NCI-H1694 (cell line): Measurements from ENCODE around the gene TCF7L1.

Source experiments
- DNase-seq: peaks from one replicate; lab custom pipeline; 2025; lab: John Stamatoyannopoulos, UW

The TCF7L1 gene

GRCh38 chr2:85230679-85231467 is 97.7 kb downstream of the TCF7L1 start:
- DNase-seq, result no peak

- DNase-seq, result no peak
Measured at GRCh38 chr2:85231468-85231805, 98.2 kb downstream of the TCF7L1 start.

GRCh38 chr2:85231952-85232351 is 98.8 kb downstream of the TCF7L1 start:
- no peak for DNase-seq

GRCh38 chr2:85234868-85235267 is 101.7 kb downstream of the TCF7L1 start:
- no peak for DNase-seq

GRCh38 chr2:85235281-85235680 is 102.1 kb downstream of the TCF7L1 start:
- DNase-seq, result no peak

GRCh38 chr2:85236084-85236483 is 102.9 kb downstream of the TCF7L1 start:
- DNase-seq, result no peak

GRCh38 chr2:85237849-85238565 is 104.8 kb downstream of the TCF7L1 start:
- DNase-seq, result no peak

- DNase-seq, result no peak
Measured at GRCh38 chr2:85238607-85239006, 105.4 kb downstream of the TCF7L1 start.

- DNase-seq, result no peak
Measured at GRCh38 chr2:85239102-85239501, 105.9 kb downstream of the TCF7L1 start.

GRCh38 chr2:85240055-85240454 is 106.9 kb downstream of the TCF7L1 start:
- no peak for DNase-seq

- no peak for DNase-seq
Measured at GRCh38 chr2:85242321-85242720, 109.1 kb downstream of the TCF7L1 start.

- no peak for DNase-seq
Measured at GRCh38 chr2:85243101-85244072, 110.2 kb downstream of the TCF7L1 start.

GRCh38 chr2:85244828-85245227 is 111.6 kb downstream of the TCF7L1 start:
- DNase-seq, result no peak

GRCh38 chr2:85245891-85246290 is 112.7 kb downstream of the TCF7L1 start:
- no peak for DNase-seq

- peak; percentile 29 for DNase-seq
Measured at GRCh38 chr2:85246348-85246747, 113.2 kb downstream of the TCF7L1 start.

GRCh38 chr2:85247610-85248009 is 114.4 kb downstream of the TCF7L1 start:
- DNase-seq, result no peak

GRCh38 chr2:85248773-85249509 is 115.7 kb downstream of the TCF7L1 start:
- DNase-seq, result peak; percentile 43

GRCh38 chr2:85250045-85250444 is 116.9 kb downstream of the TCF7L1 start:
- no peak for DNase-seq

- DNase-seq, result no peak
Measured at GRCh38 chr2:85251070-85251616, 118.0 kb downstream of the TCF7L1 start.

GRCh38 chr2:85253890-85254289 is 120.7 kb downstream of the TCF7L1 start:
- no peak for DNase-seq

- DNase-seq, result no peak
Measured at GRCh38 chr2:85254540-85255300, 121.5 kb downstream of the TCF7L1 start.
